Activated CD8-positive, alpha-beta memory T cell treated with anti-CD3 and anti-CD28 coated beads, Interleukin-2, amount 50 U/mL, for 1 hour (primary cell): ENCODE results near the gene HSF4.
"Not testable (repeated sequence)": the region's sequence is repeated elsewhere in the genome, so short reads cannot be mapped to it uniquely, and the experiment has no call there.

ENCODE experiments used
- DNase-seq: peaks from one replicate; pipeline ENCODE4 v3.0.0-alpha.2; 2020; ENCODE audit errors: extremely low read depth

HSF4 gene

DNA sequence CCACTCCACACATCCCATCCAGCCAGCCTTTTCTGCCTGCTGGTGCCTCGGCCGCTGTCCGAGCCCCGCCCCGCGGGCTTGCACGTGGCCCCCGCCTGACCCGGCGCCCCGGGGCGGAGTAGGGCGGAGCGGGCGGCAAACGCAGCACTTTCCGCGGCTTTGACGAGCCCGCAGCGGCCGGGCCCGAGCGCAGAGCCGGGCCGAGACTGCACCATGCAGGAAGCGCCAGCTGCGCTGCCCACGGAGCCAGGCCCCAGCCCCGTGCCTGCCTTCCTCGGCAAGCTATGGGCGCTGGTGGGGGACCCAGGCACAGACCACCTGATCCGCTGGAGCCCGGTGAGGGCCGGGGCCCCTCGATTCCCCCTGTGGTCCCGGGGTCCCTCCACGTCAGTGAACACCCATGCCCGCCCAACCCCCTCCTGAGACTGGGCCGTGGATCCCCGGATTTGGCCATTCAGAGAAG, at the start of gene HSF4:
Gene HSF4, plus strand, starts transcription at position 147 of the 463 bp plus-strand sequence. Its CDS starts 67 bp downstream, at position 214.
- no peak for DNase-seq

DNA sequence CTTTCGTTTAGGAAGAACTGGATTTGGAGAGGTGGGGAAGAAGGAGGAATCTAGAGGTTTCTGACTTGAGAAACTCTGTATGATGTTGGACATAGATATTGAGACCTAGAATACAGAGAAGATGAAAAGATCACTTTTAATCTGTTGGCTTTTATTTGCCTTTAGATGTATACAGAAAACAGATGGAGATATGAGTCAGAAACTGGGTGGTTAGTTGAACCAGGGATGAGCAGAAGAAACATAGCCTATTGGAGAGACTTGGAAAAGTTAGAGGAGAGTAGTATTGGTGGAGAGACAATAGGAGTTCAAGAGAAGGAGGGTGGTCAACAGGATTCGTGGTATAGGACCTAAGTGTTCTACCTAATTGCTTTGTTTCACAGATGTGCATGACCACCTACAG, 49.8 kb upstream of the HSF4 start:
- no peak for DNase-seq

DNA sequence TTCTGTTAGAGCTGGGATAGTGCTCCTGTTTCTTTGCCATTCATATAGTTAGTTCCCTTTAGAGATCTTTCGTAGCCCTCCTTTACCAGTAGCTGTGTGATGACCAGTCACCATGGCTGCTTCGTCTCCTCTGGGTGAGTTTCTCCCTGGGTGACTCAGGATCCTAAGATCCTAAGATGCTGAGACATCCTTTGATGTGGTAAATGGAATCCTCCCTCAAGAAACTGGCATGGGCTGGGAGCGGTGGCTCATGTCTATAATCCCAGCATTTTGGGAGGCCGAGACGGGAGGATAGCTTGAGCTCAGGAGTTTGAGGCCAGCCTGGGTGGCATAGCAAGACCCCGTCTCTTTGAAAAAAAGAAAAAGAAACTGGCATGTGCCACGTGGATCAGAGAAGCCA, 48.9 kb upstream of the HSF4 start:
- no peak for DNase-seq

DNA sequence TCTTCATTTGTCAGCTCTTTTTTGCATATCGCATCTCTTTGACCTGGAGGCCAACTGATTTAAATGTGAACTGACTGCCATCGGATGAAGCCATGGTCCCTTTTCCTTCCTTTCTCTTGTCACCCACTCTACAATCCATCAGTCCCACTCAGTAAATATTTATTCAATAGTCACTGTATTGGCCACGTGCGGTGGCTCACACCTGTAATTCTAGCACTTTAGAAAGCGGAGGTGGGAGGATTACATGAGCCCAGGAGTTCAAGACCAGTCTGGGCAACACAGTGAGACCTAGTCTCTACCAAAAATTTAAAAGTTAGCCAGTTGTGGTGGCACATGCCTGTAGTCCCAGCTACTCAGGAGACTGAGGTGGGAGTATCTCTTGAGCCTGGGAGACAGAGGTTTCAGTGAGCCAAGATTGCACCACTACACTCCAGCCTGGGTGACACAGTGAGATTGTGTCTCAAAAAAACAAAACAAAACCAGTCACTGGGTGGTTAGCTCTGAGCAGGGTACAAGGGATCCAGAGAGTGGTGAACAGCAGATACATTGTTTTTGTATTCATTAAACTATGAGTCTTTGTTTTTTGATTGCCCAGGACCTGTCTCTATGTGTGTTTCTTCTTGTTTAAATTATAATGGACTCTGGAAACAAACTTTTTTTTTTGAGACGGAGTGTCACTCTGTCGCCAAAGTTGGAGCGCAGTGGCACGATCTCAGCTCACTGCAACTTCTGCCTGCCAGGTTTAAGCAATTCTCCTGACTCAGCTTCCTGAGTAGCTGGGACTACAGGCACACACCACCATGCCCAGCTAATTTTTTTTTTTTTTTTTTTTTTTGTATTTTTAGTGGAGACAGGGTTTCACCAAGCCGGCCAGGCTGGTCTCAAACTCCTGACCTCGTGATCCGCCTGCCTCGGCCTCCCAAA, 47.9 kb upstream of the HSF4 start:
- DNase-seq: no peak

- no peak for DNase-seq
These were observed 46.8 kb upstream of the HSF4 start for GRCh38 chr16:67117716-67118115.

DNA sequence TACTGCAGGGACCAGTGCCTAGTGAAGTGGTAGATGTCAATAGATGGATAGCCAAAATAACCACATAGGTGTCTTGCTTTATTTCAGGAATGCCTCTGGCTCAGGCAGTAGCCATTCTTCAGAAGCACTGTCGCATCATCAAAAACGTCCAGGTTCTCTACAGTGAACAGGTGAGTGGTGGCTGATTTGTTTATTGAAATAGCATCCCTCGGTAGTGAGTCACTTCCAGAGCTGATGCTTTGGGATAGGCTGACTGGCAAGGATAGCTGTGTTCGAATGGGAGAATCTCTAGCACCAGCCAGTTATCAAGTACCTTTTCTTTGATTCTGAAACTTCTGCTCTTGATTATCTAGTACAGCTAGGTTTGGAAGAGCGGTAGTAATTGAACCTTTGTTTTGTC, 44.5 kb upstream of the HSF4 start:
- DNase-seq: no peak

DNA sequence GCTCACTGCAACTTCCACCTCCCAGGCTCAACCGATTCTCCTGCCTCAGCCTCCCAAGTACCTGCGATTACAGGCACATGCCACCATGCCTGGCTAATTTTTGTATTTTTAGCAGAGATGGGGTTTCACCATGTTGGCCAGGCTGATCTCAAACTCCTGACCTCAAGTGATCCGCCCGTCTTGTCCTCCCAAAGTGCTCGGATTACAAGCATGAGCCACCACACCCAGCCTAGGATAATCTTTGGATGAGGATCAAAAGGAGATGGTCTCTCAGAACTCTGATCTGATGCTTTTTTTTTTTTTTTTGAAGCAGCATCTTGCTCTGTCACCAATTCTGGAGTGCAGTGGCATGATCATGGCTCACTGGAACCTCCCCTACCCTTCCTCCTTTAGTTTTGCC, 41.7 kb upstream of the HSF4 start:
- DNase-seq: not testable (repeated sequence)

GRCh38 chr16:67128417-67128816, 36.1 kb upstream of the HSF4 start:
- no peak for DNase-seq

DNA sequence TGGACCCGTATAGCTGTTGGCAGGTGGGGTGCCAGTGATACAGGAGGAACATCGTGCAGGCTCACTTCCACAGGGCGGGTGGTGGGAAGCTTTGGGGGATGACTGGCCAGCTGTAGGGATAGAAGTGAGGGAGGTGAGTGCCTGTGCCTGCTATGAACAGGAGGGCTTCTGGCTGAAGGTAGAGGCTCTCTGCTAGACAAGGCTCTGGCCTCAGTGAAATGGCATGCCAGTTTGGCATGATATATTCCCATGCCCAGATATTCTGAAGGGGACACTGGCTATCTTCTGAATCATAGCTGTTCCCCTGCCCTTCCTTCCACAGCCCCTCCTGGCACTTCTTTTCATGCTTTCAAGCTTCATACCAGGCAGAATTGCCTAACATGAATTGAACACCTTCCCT, 35.7 kb upstream of the HSF4 start:
- no peak for DNase-seq

DNA sequence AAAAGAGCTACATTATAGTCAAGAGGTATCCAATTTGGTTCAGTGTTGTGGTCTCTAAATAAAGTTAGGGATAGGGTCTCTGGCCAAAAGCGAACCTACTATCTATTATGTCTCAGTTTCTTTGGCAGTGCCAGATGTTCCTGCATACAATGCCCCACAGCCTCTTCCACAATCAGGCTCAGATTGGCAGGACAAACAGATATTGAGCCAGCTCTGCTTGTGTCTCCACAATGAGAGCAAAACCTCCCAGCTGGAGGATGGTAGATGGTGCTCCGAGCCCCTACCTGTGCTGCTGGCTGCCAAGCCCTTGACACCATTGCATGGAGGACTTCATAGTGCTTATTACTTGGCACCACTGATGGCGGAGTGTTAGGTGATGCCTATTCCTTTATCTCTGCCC, 35.1 kb upstream of the HSF4 start:
- DNase-seq: no peak

- no peak for DNase-seq
These were observed 26.9 kb upstream of the HSF4 start for GRCh38 chr16:67137605-67138004.

- no peak for DNase-seq
These were observed 23.2 kb upstream of the HSF4 start for GRCh38 chr16:67141391-67141790.

DNA sequence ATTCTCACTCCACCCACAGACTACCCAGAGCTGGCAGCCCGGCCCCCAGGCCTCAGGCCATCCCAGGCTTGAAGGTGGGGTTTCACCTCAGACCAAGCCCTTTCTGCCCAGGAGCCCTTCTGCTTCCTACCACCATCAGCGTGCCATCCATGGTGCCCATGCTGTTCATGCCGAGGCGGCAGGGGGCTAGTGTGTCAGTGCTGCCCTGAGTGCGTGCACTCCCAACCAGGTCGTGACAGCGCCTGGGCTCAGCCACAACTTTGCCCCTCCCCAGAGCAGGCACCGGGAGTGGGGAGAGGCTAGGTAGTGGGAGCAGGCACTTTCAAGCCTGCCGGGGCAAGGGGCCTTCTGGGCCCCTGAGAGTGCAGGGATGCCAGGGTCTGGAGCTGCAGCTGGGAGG, 22.2 kb upstream of the HSF4 start:
- no peak for DNase-seq

- DNase-seq: no peak
These were observed 19.6 kb upstream of the HSF4 start for GRCh38 chr16:67144943-67145342.

- DNase-seq: no peak
These were observed 18.8 kb upstream of the HSF4 start for GRCh38 chr16:67145746-67146145.

DNA sequence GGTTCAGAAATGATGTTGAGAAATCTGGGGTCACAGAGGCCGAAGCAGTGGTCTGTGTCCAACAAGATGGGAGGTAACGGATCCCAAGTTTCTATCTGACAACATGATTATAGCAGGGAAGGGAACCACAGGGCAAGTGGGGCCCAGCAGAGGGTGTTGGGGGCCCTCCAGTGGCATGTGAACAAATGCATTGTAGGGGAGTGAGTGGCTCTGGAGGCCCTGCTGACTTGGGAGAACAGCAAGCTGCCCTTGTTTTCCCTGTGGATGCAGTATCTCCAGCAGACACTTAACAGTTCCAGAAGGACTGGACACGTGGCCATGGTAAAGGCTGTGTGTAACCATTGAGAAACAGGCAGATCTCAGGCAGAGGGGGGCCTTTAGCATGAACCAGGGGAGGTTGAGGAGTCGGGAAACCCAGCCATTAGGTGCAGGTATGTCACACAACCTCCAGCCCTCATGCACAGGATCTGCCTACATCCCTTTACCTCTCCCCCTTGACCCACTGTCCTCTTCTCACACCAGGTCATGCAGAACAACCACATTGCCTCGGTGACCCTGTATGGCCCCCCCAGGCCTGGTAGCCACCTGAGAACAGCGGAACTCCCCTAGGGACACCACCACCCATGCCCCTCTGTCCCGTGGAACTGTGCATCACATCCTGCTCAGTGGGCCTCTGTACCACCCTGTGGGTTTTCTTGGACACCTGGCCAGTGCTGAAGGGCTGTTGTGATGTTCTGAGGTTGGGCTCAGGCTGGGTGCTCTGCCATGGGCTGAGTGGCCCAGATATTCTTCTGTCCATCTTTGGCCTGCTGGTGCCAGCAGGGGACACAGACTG, 17.8 kb upstream of the HSF4 start:
- DNase-seq: no peak

DNA sequence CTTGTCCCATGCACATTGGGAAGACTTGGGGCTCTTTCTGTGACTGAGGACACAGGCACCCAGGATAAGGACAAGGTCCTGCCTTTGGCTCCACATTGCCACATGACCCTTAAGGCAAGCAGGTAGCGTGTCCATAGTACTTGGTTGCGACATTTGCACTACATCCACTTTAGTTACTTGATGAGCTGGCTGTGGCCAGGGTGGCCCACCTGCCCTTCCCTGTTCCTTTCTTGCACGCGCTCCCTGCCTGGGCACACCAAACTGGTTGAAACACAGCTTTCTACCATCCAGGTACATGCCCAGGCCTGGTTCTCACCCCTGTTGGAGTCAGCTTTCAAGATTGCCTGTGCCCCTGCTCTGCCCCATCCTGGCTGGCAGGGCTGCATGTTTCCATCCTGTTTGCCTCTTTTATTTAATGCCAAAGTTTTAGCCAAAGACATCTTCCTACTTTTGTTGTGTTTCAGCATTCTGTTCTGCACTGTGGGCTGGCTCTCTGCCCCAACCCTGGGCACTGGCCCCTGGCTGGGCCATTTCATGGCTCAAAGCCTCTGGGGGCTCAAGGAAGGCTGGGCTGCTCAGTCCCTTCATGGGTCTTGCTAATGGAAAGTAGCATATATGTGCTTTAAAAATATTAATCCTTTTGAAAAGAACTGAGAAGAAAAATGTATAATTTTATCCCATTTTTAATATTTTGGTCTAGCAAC, 17.0 kb upstream of the HSF4 start:
- DNase-seq: no peak

GRCh38 chr16:67148221-67148620, 16.3 kb upstream of the HSF4 start:
- no peak for DNase-seq

- no peak for DNase-seq
These were observed 15.8 kb upstream of the HSF4 start for GRCh38 chr16:67148656-67149275.

DNA sequence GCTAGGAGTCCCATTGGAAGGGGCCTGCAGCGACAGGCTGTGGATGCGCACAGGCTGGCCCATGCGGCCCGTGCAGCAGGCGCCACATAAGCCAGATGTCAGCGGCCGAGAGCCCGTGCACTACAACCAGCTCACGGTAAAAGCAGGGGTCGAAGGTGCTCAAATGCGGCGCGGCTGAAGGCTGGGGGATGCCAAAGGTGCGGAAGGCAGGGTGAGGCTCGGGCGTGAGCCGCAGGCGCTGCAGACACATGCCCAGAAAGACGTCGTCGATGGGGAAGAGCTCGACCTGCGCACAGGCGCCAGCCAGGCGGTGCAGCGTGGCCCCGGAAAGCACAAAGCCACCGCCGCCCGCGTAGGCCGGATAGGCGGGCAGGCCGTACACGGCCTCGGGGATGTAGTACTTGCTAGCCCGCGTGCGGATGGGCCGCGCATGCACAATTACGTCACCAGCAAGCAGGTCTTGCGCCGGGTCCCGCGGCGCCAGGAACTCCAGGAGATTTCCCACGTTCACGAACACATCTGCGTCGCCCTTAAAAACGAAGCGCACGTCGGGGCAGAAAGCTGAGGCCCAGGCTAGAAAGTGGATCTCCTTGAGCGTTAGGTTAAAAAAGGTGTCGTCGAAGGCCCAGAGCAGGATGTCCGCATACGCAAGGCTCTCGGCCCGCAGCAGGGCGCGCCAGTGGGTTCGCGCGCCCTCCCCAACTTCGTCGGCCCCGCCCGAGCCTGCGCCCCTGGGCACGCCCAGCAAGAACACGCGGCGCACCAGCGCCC, 15.1 kb upstream of the HSF4 start:
- no peak for DNase-seq
